ENCODE results near the gene ZNF12. TPM values are rescaled to one million over a fixed set of nuclear protein-coding genes. Genes with fewer than 3 reads are reported as not detected.
"Not testable (repeated sequence)": the region's sequence is repeated elsewhere in the genome, so short reads cannot be mapped to it uniquely, and the experiment has no call there.

Gene ZNF12
- total RNA-seq, 1 donor from 2014 or later: 18.1 TPM

GRCh38 chr7:6680146-6680545 is 26.6 kb downstream of the ZNF12 start:
- H3K27me3 Mint-ChIP-seq (ENCODE audit: low read depth): no peaks in the 10 kb centered on the region
- H3K27ac Mint-ChIP-seq (ENCODE audit: unreplicated experiment): no peak overlapping the region
- H3K36me3 Mint-ChIP-seq (ENCODE audit: low read depth): peaks cover 34% of the 10 kb centered on the region
- H3K4me1 Mint-ChIP-seq (ENCODE audit: low read depth): no peaks in the 10 kb centered on the region
- peaks cover 75% of the 10 kb centered on the region for H3K9me3 Mint-ChIP-seq (ENCODE audit: low read depth)
- no peak for TF ChIP-seq CTCF (IDR thresholded peaks at IDR 0.05)
- DNase-seq (ENCODE audit: low spot score): no peak
- H3K4me3 Mint-ChIP-seq (ENCODE audit: unreplicated experiment): no peak overlapping the region

- DNase-seq (ENCODE audit: low spot score): no peak
- Mint-ChIP-seq H3K4me1 (ENCODE audit: low read depth) (no peaks in the 10 kb centered on the region), H3K27me3 (ENCODE audit: low read depth) (no peaks in the 10 kb centered on the region), H3K9me3 (ENCODE audit: low read depth) (peaks cover 75% of the 10 kb centered on the region), H3K4me3 (ENCODE audit: unreplicated experiment) (no peak overlapping the region), H3K27ac (ENCODE audit: unreplicated experiment) (no peak overlapping the region), H3K36me3 (ENCODE audit: low read depth) (peaks cover 37% of the 10 kb centered on the region)
- no peak for TF ChIP-seq CTCF (IDR thresholded peaks at IDR 0.05)
Observed at GRCh38 chr7:6675807-6676405, 30.8 kb downstream of the ZNF12 start.

- H3K27me3 Mint-ChIP-seq (ENCODE audit: low read depth); DNase-seq (ENCODE audit: low spot score); H3K27ac Mint-ChIP-seq (ENCODE audit: unreplicated experiment); H3K4me1 Mint-ChIP-seq (ENCODE audit: low read depth); H3K4me3 Mint-ChIP-seq (ENCODE audit: unreplicated experiment): not testable (repeated sequence)
- peaks cover 39% of the 10 kb centered on the region for H3K36me3 Mint-ChIP-seq (ENCODE audit: low read depth)
- peaks cover 58% of the 10 kb centered on the region for H3K9me3 Mint-ChIP-seq (ENCODE audit: low read depth)
Observed at GRCh38 chr7:6670851-6671250, 35.9 kb downstream of the ZNF12 start.

GRCh38 chr7:6658618-6659345 is 48.0 kb downstream of the ZNF12 start:
- DNase-seq (ENCODE audit: low spot score): no peak
- no peak overlapping the region for H3K27ac Mint-ChIP-seq (ENCODE audit: unreplicated experiment)

GRCh38 chr7:6656413-6656812 is 50.3 kb downstream of the ZNF12 start:
- TF ChIP-seq CTCF (IDR thresholded peaks at IDR 0.05): no peak
- H3K9me3 Mint-ChIP-seq (ENCODE audit: low read depth): no peaks in the 10 kb centered on the region
- H3K27me3 Mint-ChIP-seq (ENCODE audit: low read depth): no peaks in the 10 kb centered on the region

More at GRCh38 chr7:6658618-6659345, 48.0 kb downstream of the ZNF12 start:
- Mint-ChIP-seq H3K4me1 (ENCODE audit: low read depth) (no peaks in the 10 kb centered on the region), H3K27me3 (ENCODE audit: low read depth) (no peaks in the 10 kb centered on the region), H3K4me3 (ENCODE audit: unreplicated experiment) (no peak overlapping the region), H3K36me3 (ENCODE audit: low read depth) (peaks cover 9% of the 10 kb centered on the region), H3K9me3 (ENCODE audit: low read depth) (no peaks in the 10 kb centered on the region)
- TF ChIP-seq CTCF (IDR thresholded peaks at IDR 0.05): no peak

More at GRCh38 chr7:6656413-6656812, 50.3 kb downstream of the ZNF12 start:
- H3K27ac Mint-ChIP-seq (ENCODE audit: unreplicated experiment): no peak overlapping the region
- no peak for DNase-seq (ENCODE audit: low spot score)
- no peak overlapping the region for H3K4me3 Mint-ChIP-seq (ENCODE audit: unreplicated experiment)
- peaks cover 11% of the 10 kb centered on the region for H3K36me3 Mint-ChIP-seq (ENCODE audit: low read depth)
- no peaks in the 10 kb centered on the region for H3K4me1 Mint-ChIP-seq (ENCODE audit: low read depth)
